AG10803 (cell line): Measurements from ENCODE around the gene CLIC6.

Source experiments
- DNase-seq: peaks from one replicate; pipeline ENCODE4 v3.0.0; 2010; ENCODE audit warnings: low read depth
- H3K4me3 ChIP-seq: 2 replicates; pipeline ENCODE4 v1.5.1; 2011; ENCODE audit warnings: mild to moderate bottlenecking, low read length, control low read depth
- TF ChIP-seq, protein P1 (sequence below): conservative IDR thresholded peaks from 2 replicates; pipeline ENCODE4 v1.5.1; 2011; ENCODE audit warnings: mild to moderate bottlenecking, low read length, control low read depth, inconsistent platforms

The CLIC6 gene

DNA sequence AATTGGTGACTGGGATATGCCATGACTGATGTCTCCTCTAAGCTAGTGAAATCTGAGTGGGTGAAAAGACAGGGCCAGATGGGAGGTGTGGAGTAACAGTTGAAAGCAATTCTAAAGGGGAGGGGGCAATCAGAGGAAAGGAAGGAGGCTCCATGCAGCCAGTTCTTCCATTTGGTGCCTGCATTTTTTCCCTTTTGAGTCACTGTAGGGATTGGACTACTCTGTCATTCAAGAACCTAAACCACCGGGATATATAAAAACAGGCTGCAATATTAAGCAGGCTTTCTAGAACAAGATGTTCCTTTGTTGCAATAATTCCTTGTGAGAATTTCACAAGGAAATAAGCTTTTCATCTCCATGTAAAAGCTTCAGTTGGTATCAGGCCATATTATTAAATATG lies 18.3 kb downstream of the CLIC6 start:
- H3K4me3 ChIP-seq = no peak overlapping the region
- DNase-seq = no peak

DNA sequence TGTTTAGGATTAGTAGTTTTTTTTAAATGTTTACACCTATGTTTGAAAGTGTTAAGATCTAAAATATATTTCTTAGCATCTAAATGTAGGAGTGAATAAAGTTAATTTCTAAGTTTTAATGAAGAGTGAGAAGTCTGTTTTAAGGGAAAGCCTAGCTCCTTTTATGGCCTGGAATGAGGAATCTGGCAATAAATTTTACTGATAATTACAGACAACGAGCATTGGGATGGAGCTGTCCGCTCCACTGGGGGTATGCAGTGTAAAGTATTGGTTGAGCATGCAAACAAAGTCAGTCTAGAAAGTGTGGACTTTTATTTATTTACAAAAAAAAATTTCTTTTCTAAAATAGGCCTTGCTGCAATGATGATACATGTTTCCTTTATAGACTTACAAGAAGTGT lies 19.0 kb downstream of the CLIC6 start:
- TF ChIP-seq, protein P1, sequence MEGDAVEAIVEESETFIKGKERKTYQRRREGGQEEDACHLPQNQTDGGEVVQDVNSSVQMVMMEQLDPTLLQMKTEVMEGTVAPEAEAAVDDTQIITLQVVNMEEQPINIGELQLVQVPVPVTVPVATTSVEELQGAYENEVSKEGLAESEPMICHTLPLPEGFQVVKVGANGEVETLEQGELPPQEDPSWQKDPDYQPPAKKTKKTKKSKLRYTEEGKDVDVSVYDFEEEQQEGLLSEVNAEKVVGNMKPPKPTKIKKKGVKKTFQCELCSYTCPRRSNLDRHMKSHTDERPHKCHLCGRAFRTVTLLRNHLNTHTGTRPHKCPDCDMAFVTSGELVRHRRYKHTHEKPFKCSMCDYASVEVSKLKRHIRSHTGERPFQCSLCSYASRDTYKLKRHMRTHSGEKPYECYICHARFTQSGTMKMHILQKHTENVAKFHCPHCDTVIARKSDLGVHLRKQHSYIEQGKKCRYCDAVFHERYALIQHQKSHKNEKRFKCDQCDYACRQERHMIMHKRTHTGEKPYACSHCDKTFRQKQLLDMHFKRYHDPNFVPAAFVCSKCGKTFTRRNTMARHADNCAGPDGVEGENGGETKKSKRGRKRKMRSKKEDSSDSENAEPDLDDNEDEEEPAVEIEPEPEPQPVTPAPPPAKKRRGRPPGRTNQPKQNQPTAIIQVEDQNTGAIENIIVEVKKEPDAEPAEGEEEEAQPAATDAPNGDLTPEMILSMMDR = no peak

More for the DNA sequence above, 18.3 kb downstream of the CLIC6 start:
- TF ChIP-seq, protein P1 = no peak

DNA sequence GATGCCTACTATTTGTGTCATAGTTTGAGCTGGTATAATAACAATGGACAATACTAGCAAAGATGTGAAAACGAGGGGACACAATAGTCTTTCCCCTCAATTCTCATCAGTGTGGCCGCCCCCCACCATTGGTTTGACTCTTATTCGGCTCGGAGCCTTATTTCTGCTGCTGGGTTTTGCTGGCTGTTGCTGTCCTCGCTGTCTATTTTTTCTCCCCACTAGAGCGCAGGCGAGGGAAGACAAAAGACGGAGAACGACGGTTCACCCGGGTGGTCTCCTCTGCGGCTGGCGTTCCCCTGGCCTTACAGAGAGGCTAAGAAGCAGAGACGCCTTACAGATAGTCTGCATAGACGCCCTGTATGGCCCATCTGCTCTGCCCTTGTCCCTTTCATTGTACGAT lies 19.4 kb downstream of the CLIC6 start:
- no peak for DNase-seq
- H3K4me3 ChIP-seq = no peak overlapping the region
- TF ChIP-seq, protein P1 = peak; percentile 61

More for the DNA sequence above, 19.0 kb downstream of the CLIC6 start:
- no peak for DNase-seq
- no peak overlapping the region for H3K4me3 ChIP-seq

DNA sequence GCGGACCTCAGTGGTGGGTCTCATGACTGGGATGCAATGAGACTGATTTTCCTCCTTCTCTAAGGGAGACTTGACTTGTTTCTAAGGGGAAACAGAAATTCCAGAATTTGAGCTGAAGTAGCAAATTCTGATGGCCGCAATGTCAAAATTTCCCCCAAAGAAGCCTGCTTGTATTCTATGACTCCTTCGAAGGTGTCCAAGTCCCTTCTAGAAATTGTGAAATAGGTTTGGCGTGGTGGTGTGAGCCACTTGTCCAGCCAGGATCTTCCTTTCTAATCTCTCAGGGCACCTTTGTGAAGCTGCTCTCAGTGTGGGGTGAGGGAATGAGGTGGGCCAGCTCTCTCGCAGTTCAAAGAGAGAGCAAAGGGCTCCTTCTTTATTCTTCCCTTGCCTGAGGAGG lies 19.9 kb downstream of the CLIC6 start:
- H3K4me3 ChIP-seq = no peak overlapping the region
- no peak for DNase-seq
- TF ChIP-seq, protein P1 = no peak

DNA sequence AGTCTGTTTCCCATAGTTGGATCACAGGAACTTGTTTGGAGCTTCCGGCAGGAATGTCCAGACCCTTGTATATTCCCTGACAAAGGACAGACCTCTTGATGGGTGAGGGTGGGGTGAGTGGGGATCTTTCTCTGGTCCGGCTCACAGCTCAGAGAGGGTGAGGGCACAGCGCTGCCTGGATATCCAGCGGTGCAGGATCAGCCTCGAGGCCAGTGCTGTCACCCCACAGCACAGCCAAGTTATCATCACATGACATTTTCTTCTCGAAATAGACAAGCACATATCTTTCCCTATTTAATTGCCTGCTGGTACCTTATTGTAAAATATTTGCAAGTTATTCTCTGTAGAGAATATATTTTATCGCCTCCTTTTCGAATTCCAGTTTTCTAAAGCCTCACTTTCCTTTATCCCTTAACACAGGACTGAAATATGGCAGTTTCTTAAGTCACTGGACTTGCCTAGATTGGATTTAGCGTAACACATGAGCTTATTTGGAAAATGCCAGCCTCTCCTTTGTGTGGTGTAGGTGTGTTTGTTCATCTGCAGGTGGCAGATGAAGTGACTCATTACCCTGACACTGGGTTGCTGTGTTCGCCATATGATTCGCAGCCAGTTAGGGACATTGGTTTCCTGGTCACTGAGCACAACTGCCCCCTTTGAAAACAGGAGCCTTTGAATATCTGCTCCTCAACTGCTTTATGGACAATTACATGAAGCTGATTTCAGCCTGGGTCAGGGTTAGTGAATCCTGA lies 21.4 kb downstream of the CLIC6 start:
- TF ChIP-seq, protein P1 = no peak
- no peak overlapping the region for H3K4me3 ChIP-seq
- no peak for DNase-seq

DNA sequence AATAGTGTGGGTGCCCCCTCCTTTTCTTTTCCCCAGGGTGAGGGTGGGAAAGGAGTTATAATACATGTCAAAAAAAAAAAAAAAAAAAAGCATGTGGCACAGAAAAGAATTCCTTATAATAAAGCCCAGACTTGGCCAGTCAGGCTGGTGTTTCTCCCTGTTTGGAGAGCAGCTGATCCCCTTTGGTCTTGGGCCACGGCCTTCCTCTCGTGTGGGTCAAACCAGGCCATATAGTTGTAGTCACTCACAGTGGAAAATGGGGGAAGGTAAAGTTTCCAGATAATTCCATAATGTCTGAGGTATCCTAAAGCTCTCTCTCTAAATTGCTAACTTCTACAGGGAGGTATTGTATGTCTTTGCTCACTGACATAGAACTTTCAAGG lies 22.0 kb downstream of the CLIC6 start:
- no peak overlapping the region for H3K4me3 ChIP-seq
- TF ChIP-seq, protein P1 = no peak
- no peak for DNase-seq

DNA sequence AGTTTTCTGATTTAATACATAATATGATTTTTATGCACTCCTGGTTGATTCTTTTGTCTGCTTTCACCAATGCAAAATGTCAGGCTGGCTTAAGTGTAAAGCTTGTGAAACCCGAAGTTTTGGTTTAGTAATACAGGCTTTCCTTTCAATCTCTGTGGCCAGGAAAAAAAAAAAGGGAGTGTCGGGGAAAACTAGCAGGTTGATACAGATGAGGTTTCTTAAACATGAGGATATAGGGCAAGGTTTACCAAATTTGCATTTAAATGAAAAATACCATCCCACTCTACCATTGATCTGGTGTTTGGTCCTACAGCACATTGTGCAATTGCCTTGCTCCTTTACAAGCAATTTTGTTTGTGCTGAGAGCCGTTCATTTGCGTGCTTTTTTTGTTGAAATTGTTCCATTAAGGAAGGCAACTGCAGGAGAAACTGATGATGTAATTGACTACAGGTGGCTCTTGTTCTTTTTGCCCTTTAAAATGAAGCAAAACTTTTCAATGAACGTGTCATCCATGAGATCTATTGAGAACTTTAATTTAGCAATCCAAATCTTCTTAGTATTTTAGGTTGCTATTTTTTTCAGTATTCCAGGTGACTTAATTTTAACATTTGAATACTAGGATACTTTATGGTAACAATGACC lies 22.7 kb downstream of the CLIC6 start:
- TF ChIP-seq, protein P1 = no peak
- no peak for DNase-seq

More for the DNA sequence above, 22.7 kb downstream of the CLIC6 start:
- no peak overlapping the region for H3K4me3 ChIP-seq
